ENCODE results near the gene NDFIP2.
A peak's percentile ranks its signal among the peaks of the same experiment; 100 is the strongest.

The NDFIP2 gene

GRCh38 chr13:79458436-79458835, 22.5 kb upstream of the NDFIP2 start:
- DNase-seq (ENCODE audit: low spot score) = no peak

- DNase-seq (ENCODE audit: low spot score) = no peak
Observed at GRCh38 chr13:79459906-79460305, 21.0 kb upstream of the NDFIP2 start.

DNA sequence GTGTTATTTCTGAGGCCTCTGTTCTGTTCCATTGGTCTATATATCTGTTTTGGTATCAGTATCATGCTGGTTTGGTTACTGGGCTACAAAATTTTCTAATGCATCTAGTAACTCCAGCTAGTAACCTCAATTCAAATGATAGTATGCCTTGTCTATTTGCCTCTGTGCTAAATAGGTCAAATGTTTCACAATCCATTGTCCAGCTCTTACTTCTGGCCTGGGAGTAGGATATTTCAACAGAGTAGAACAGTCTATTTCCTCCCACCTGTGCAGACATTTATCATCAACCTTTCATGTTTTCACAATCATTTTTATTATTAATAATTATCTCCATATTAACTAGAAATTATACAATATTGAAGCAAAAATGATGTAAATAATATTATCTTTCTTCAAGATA, 18.1 kb upstream of the NDFIP2 start:
- DNase-seq (ENCODE audit: low spot score) = no peak

DNA sequence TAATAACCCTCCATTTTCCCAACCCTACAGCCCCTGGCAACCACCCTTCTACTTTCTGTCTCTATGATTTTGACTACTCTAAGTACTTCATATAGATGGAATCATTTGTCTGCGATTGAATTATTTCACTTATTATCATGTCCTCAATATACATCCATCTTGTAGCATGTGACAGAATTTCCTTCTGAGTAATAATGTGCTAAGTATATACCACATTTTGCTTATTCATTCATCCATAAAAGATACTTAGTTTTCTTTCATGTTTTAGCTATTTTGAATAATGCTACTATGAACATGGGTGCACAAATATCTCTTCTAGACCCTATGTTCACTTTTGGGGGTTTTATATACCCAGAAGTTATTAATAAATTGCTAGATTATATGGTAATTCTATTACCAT, 17.4 kb upstream of the NDFIP2 start:
- no peak for DNase-seq (ENCODE audit: low spot score)

- DNase-seq (ENCODE audit: low spot score) = peak; percentile 89
Observed at GRCh38 chr13:79466872-79467271, 14.1 kb upstream of the NDFIP2 start.

DNA sequence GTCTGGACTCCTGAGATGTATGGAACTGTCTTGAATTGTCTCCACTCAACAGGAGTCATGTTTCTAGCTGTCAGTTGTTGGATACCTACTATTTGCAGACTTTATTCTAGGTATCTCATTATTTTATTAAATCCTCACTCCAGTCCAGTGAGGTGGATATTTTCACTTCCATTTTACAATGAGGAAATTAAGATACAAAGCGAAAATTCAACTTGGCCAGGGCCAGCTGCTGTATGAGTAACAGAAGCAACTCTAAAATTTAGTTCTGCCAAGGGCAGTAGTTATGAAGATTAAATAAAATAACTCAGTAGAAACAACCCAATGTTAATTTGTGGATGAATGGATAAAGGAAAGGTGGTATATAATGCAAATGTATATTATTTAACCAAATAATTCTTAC, 12.6 kb upstream of the NDFIP2 start:
- DNase-seq (ENCODE audit: low spot score) = no peak

DNA sequence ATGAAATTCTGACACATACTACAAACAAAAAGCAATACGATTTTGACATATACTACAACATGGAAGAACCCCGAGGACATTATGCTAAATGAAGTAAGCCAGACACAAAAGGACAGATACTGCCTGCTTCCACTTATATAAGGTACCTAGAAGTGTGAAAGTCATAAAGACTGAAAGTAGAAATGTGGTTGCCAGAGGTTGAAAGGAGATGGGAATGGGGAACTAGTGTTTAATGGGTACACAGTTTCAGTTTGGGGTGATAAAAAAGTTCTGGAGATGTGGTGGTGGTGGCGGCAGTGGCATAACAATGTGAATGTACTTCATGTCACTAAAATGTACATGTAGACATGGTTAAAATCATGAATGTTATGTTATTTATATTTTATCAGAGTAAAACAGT, 12.1 kb upstream of the NDFIP2 start:
- DNase-seq (ENCODE audit: low spot score) = no peak

DNA sequence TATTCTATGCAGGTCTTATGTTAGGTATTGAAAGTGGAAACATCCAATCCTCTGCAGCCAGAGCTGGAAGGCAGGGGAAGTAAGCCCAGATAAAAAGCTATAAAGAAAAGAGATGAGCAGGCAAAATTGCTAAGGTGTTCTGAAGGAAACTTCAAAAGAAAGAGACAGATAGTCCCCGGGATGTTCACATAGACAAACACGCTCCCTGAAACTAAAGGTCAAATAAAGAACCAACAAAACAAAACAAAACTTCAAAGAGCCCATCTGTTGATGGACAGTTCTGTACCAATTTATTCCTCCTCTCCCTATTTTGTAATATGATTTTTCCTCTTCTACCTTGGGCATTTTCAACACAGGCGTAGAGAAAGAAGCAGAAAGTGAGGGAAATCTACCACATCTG, 11.3 kb upstream of the NDFIP2 start:
- DNase-seq (ENCODE audit: low spot score) = no peak

GRCh38 chr13:79470666-79471065, 10.3 kb upstream of the NDFIP2 start:
- no peak for DNase-seq (ENCODE audit: low spot score)

DNA sequence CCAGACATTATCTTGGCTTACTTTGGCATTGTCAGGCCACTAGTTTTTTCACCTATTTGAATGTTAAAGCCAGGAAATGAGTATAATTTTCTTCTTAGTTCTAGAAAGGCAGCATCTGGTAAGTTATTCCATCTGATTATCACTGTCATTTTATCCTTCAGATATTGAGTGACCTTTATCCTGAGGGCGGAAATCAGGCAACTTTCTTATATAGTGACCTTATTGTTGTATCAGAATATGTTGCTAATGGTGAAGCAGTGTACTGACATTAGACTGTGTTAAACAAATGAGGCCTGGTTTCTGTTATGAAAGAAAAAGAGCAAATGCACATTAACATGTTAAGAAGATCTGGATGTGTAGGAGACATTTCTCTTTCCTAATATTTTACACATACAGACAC, 5.4 kb upstream of the NDFIP2 start:
- DNase-seq (ENCODE audit: low spot score) = no peak

GRCh38 chr13:79477968-79478367, 3.0 kb upstream of the NDFIP2 start:
- DNase-seq (ENCODE audit: low spot score) = no peak

- DNase-seq (ENCODE audit: low spot score) = no peak
Observed at GRCh38 chr13:79479882-79480281, 1.1 kb upstream of the NDFIP2 start.

- DNase-seq (ENCODE audit: low spot score) = peak; percentile 20
Observed at GRCh38 chr13:79481685-79482052, 714 bp downstream of the NDFIP2 start.

DNA sequence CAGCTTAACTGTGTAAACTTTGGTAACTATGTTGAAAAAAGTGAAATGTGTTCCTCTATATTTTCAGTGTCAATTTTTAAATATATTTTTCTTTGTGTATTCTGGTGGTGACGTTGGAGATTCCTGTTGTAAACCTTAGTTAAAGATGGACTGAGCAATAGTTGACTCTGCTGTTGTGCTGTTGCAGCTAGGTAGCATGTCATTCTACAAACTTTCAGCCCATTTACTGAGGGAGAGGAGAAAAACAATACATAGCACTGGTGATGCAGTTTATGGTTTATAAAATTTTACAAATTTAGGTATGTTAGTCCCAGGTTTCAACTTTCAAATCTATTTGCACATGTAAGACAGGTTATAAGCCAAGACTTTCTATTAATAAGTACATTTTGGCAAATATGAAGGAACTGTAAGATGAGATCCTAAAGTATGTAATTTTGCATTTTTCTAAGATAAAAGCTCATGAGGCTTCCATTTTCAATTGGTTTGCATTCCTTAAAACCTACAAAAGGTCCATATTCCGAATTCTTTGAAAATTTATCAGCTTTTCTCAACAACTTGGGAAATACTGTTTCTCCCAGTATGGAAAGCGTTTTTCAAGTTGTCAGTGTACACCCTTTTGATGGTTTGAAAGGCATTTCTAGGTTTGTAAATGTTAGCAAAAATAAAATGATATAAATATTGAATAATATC, 1.5 kb downstream of the NDFIP2 start:
- no peak for DNase-seq (ENCODE audit: low spot score)

- DNase-seq (ENCODE audit: low spot score) = no peak
Observed at GRCh38 chr13:79483086-79483706, 2.2 kb downstream of the NDFIP2 start.

GRCh38 chr13:79485014-79485811, 4.3 kb downstream of the NDFIP2 start:
- no peak for DNase-seq (ENCODE audit: low spot score)

DNA sequence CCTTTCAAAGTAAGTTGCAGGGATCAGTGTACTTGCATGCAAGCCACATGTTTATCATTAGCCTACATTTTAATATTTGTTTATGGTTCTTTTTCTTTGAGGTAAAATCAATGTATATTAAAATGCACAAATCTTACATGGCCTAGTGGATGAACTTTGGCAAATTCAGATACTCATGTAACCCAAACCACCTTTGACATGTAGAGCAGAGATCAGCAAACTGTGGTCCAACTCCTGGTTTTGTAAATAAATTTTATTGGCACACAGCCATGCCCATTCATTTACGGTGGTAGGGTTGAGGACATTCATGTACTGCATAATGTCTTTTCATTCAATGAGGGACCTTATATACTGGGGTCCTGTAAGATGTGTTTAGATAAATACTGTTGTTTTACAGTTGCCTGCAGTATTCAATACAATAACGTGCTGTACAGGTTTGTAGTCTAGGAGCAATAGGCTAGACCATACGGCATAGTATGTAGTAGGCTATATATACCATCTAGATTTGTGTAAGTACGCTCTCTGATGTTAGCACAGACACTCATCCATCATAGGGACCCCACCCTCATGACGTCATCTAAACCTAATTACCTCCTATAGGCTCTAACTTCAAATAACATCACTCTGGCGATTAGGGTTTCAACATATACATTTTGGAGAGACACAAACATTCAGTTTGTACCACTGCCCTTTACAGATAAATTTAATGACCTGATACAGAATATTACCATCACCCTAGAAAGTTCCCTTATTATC, 5.7 kb downstream of the NDFIP2 start:
- no peak for DNase-seq (ENCODE audit: low spot score)

- no peak for DNase-seq (ENCODE audit: low spot score)
Observed at GRCh38 chr13:79490326-79490725, 9.4 kb downstream of the NDFIP2 start.

DNA sequence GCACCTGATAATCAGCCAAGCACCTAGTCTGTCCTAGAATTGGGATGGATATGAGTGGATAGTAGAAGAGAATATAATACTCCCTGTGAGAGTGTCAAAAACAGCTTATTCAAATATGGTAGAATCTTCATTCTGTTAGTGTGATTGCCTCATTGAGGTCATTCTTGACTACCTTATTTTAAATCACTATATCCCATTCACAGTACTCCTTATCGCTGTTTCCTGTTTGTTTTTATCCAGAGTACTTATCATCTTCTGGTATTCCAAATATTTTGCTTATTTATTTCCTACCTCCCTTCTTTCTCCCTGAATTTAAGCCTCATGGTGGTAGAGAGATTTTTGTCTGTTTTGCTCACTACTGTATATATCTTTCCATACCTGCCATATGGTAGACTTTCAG, 9.9 kb downstream of the NDFIP2 start:
- DNase-seq (ENCODE audit: low spot score) = no peak

DNA sequence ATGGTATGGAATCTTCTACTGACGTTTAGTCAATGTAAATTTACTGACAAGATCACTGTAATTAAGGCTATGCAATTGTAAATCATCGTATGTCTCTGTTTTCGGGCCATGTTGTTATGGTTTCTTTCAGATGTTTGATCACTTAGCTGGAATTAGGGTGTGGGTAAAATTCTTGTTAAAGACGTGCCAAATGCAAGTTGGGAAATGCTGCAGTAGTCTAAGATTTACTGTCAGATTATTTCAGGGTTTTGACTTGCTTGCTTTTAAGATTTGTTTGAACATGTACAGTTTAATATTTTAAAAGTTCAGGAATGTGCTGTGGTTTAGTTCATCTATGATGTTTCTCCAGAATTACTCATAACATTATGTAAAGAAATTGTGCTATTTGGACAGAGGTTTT, 10.8 kb downstream of the NDFIP2 start:
- DNase-seq (ENCODE audit: low spot score) = no peak

- no peak for DNase-seq (ENCODE audit: low spot score)
Observed at GRCh38 chr13:79492313-79492798, 11.4 kb downstream of the NDFIP2 start.
